GM10847 (cell line): ENCODE data around the gene PAX5.

Source experiments
- POLR2A ChIP-seq: IDR thresholded peaks from 2 replicates; pipeline ENCODE4 v1.6.1; 2011; ENCODE audit not compliant: insufficient read length; ENCODE audit errors: extremely low read depth

Gene PAX5

DNA sequence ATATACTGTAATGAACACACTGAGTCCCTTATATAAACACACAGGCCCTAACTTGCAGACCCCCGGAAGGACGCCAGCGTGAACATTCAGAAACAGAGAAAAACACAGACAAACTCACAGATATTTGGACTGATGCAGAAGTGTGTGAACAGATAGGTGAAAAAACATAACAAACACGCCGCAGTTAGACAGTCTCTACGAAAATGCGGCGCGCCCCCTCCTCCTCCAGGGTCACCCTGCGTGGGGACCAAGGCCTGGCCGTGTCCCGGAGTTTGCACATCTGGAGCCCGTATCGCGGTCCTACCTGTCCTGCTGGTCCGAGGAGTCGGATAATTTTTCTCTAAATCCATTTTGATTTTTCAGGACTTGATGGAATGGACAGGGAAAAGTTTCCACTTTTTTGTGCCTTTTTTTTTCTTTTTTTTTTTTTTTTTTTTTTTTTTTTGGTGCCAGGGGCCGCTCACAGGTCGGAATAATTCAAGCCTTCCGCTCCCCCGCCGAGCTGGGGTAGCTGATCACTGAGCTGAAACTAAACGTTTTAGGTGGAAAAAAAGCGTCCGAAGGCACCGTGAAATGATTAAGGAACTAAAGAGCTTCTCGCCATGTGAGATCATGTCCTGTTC lies at the start of gene PAX5:
Gene PAX5, minus strand, starts transcription at position 587 of the 623 bp plus-strand sequence. Its CDS starts 237 bp downstream, at position 350.
- TF ChIP-seq POLR2A: no peak

DNA sequence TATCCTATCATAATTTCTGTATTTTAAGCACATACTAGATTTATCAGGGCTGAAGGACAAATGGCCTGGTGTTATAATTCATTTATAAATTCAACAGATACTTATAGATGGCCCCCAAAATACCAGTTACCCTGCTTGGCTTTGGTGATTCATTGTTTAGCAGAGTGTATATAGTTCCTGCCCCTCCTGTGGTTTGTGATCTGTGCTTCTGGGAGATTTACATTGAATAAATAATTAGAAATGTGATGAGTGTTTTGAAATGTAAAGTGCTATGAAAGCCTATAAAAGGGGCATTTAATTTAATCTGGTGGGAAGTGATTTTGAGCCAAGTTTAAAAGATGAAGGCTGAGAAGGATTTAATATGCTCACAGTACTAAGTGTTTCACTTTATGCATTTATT lies 49.6 kb upstream of the PAX5 start:
- TF ChIP-seq POLR2A: no peak

DNA sequence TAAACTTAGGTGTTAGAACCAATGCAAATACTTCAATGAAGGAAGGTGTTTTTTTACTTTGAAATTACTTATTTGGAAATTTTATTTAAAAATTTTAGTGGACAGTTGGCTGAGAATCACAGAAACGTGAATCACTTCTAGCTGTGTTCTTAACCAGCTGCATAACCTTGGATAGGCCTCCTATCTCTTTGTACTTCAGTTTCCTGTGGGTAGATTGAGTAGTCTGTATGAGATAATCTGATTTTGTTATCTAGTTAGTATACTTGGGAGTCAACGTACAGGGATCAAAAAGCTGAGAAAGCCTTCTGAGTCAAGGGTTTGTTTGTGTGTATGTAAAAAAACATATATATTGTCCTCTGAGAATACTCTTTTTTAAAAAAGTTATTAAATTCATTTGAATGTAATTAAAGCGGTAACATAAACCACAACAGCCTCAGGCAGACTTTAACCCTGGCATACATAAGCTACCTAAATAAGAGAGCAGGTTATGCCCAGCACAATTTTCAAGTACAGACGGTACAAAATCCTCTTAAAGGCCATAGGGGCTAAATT lies 48.2 kb upstream of the PAX5 start:
- TF ChIP-seq POLR2A: no peak

DNA sequence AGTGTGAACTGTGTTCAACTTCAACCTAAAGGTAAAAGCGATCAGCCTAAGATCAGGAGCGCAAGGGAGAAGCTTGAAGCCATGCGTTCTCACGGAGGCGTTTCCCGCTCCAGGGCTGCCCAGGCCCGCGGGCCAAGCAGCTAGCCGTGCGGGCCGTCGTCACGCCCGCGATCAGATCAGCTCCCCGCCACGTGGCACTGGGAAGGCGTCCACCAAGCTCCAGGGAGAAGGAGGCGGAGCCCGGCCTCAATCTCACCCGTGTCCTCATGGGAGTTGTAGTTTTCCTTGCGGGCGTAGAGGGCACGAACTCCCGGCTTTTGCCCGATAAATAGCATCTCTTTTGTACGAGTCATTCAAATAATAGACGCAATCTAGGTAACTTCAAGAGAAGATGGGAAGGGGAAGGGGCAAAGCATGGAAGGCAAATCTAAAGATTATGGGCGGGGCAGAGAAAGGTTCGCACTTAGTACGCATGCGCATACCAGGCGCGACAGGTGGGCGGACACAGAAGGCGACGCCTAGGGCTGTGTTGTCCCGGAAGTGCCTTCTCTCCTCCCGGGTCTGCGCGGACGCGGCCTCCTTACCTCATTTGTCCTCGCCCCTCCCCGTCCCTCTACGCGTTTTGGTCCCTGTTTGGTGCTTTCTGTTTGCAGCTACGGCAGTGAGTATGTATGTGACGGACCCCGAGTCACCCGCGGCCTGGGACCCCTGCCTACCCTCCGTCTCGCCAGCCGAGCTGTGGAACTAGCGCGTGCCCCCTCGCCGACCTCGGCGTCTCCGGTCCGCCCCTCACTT lies 45.5 kb upstream of the PAX5 start:
- TF ChIP-seq POLR2A: peak; percentile 52

DNA sequence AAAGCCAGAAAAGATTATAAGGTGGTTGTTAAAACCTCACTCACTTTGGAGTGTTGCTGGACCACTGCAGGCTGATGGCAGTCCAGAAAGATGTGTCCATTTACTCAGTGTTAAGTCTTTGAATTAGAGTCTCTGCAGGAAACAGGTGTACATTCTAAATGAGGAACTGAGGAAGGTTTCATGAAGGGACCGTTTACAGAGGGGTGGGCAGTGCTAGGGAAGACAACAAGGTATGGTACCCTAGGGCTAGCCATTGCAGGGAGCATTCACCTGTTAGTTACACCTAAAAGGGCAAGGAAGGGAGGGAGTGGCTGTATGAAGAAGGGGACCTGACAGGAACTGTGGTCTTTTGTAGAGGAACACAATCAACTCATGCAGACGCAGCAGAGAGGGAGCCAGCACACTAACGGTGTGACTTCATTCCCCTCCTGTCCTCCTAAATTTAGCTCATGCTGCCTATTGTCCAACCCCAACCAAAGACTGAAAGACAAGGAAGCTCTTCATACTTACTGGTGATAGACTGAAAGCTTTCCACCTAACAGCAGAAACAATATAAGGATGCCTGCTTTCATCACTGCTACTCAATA lies 32.2 kb upstream of the PAX5 start:
- TF ChIP-seq POLR2A: no peak

DNA sequence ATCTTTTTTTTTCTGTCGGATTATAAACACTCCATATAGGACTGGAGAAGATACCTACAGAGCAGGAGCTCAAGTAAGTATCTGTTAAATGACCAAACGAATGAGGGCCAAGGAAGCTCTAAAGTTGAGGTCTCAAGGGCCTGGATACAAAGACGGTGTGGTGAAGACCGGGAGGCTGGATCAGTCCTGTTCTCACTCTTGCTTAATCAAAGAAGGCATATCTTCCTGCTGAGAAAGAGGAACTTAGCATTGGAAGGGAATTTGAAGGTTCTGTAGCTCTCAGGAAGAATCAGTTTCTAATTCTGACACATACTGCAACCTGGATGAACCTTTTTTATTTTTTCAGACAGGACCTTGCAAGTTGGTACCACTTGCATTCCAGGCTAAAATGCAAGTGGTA lies 28.3 kb upstream of the PAX5 start:
- no peak for TF ChIP-seq POLR2A

DNA sequence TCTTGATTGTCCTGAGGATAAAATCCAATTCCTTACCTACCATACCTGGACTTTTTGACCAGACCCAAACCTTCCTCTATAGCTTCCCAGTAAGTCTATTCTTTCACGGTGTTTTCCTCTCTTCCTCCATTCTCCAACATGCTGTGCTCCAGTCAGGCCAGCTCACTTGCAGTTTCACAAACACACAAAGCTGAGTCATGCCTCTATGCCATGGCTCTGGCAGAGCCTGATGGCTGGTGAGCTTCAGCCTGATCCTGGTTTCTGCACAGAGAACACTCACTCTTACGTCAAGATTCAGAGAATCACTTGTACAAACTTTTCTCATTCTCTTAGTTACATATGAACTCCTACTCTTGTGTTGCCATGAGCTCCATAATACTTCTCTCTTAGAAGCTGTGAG lies 27.7 kb upstream of the PAX5 start:
- no peak for TF ChIP-seq POLR2A

DNA sequence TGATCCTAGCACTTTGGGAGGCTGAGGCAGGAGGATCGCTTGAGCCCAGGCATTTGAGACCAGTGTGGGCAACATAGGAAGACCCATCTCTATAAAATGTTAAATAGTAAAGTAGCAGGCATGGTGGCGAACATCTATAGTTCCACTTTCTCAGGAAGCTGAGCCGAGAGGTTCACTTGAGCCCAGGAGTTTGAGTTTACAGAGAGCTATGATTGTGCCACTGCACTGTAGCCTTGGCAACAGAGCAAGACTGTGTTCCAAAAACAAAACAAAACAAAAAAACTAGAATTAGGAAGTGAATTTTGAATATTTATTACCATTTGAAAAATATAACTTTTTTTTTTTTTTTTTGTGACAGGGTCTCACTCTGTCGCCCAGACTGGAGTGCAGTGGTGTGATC lies 26.8 kb upstream of the PAX5 start:
- TF ChIP-seq POLR2A: no peak

DNA sequence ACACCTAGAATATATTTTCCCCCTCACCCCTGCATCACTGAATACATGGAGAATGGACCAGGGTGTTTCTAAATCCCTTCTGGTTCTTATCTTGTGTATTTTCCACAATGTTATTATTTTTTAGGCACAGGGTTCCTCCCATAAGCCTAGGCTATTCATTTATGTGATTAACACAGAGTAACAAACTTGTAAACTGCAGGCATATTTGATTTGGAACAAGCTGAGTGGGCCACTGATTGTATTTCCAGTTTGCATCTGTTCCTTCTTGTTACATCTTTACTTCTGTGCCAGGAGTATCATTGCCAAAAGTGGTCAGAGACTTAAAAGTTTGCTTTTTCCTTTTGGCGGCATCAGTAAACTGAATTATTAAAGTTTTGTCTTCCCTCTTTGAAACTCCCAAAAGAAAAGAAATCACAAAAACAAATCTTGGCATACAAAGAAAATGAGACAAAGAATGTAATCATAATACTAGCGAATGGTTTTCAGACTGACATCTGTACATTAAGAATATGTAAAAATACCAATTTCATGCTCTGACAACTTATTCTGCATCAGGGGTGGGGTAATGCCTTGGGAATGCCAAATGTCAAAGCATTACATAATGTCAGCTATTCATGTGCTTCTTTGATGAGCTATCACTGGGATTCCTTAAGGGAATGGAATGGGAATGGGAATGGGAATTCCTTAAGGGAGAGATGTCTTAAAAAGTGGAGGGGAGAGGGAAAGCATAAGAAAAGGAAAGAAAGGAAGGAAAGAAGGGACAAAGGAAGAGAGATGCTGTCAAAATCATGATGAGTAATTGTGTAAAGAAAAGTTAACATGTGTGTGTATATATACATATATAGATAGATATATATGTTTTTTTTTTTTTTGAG lies 22.2 kb upstream of the PAX5 start:
- TF ChIP-seq POLR2A: no peak

DNA sequence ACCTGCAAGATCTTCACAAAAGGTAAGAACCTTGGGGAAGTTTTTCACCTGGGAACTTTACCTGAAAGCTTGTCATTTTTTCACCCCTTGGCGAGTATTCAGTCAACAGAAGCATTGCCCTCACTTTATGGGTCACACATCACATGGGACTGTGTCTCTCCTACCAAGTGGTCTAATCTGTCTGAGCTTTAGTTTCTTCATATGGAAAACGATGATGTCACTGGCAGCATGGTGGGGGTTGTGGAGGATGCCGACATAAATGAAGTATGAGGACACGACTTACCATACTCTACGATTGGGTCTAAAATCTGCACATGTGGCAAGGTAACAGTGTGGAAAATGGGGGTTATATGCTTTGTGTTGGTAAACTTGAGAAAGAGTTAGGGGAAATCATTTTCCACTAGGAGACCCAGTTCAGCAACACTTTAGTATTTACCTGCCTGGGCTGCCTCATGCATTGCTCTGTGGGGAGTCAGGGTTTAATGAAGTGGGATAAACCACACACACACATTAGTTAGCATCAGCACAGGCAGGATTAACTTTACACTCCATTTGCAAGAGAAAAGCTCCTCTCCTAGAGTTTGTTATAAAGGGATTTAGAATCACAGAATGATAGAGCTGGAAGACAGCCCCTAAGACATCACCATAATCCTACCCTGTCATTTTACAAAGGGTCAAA lies 19.8 kb upstream of the PAX5 start:
- no peak for TF ChIP-seq POLR2A

DNA sequence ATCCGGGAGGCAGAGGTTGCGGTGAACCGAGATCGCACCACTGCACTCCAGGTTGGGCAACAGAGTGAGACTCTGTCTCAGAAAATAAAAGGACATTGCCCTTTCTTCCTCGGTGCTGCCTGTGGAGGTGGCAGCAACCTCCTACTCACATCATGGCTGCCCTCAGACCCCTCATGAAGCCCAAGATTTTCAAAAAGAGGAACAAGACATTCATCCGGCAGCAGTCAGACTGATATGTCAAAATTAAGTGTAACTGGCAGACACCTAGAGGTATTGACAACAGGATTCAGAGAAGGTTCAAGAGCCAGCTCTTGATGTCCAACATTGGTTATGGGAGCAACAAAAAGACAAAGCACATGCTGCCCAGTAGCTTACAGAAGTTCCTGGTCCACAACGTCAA lies 12.6 kb upstream of the PAX5 start:
- TF ChIP-seq POLR2A: no peak

DNA sequence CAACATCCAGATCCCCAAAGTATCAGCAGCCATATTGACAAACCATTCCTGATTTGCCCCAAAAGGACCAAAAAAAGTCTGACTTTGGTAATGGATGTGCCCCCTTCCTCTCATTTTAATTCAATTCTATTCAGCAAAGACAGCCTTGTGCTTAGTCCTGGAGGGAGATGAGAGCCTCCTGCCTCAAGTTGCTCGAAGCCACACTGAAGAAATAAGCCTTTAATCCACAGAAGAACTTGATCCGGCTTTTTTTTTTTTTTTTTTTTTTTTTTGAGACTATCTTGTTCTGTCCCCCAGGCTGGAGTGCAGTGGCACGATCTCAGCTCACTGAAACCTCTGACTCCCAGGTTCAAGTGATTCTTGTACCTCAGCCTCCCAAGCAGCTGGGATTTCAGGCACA lies 8.4 kb upstream of the PAX5 start:
- TF ChIP-seq POLR2A: no peak

DNA sequence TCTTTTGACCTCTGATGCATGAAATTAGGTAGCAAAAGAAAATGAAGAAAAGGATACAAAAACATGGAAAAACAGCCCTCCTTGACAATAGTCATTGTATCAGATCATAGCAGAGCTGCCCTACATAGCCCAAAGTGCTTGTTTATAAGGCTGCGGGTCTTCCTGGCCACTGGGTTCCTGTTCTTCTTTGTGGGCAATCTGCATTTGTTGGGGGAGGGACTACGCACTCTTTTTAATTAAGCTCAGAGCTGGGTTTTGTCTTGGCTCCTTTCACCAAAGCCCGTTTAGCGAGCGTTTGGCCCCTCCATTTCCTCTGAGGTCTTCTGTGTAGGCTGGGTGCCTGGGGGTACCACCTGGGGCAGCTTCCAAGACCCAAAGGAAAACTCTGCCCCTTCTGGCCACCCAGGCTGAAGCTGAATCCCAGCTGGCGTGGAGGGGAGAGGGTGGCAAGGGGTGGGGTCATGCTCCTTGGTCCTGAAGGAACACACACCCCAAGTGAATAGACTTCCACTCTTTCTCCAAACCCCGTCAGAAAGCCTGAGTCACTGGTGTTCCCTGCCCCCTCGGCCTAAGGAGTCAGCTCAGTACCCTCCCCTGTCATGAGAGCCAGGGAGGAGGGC lies 6.5 kb upstream of the PAX5 start:
- TF ChIP-seq POLR2A: no peak

DNA sequence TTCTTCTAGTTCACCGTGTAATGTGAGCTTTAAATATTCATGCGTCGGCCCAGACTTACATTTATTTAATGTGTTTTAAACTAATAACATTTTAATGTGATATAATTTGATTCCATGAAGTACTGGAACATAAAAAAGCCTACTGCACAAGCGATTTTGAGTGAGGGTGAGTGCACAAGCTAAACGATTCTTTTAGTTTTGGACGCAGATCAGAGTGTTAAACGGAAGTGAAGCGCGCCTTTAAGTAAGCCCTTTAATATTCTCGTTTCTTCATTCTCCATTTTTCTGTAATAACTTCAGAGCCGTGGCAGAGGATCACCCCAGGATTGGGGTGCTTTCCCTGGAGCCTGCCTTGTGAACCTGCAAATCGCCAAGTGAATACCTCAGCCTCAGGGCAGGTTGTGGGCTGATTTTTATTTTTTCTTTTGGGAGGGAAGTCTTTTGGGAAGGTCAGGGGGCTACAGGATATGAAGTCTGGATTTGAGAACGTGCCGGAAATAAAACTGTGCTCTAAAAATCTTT lies 4.9 kb upstream of the PAX5 start:
- TF ChIP-seq POLR2A: no peak

DNA sequence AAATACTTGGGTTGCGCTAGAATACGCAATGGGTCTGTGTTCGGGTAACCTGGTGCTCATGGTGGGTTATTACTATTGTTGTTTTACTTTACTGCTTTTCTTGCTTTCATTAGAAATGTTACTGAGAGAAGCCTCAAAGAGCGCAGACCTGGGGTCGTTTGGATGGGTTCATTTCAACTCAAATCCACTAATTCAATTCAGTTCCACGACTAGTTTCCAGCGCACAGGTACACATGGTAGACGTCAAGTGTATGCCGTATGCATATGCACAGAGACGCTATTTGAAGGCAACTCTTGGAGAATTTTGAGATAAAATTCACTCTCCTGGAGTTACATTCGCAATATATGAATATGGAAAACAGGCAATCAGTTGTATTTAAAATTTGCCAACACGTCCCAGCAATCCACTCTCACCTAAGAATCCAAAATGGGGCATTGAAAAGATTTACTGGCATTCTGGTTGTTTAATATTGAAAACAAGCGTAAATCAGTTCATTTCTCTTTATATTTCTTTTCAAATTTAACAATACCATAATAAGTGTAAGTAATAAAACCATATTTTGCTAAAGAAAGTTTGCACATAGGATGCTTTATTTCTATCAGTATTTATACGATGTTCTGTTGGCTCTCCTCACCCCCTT lies 4.4 kb upstream of the PAX5 start:
- no peak for TF ChIP-seq POLR2A
